Measurements from ENCODE around the gene PCYT1B. TPM values are rescaled to one million over a fixed set of nuclear protein-coding genes. Genes with fewer than 3 reads are reported as not detected.

The PCYT1B gene
- total RNA-seq, 1 experiment from 2014 or later, result 7.2 TPM

- Histone ChIP-seq H3K9me3 (replicated peaks) (no peaks in the 10 kb centered on the region), H3K4me3 (no peak overlapping the region), H3K27ac (no peak overlapping the region), H3K27me3 (no peaks in the 10 kb centered on the region), H3K4me1 (peaks cover 5% of the 10 kb centered on the region; the same call in 1 of the 2 replicates), H3K36me3 (no peaks in the 10 kb centered on the region; the same call in 1 of the 2 replicates)
- no peak for DNase-seq
These were observed 121.7 kb downstream of the PCYT1B start for GRCh38 chrX:24525455-24525854.

DNA sequence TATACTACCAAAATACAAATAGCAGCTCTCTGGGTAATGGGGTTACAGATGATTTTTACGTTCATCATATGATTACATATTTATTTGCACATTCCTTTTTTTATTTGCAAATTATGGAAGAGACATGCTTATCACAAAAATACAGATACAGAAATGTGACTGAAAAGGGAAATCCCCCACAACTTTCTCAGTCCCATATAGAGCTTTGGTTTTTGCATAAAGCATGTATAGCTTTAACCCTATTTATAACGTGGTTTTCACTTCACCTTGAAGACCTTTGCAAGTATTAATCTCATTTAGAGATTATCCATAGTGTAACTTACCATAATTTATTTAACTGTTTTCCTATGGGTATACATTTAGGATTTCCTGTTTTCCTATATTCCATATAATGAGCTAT lies 126.7 kb downstream of the PCYT1B start:
- Histone ChIP-seq H3K36me3 (no peaks in the 10 kb centered on the region), H3K9me3 (replicated peaks) (no peaks in the 10 kb centered on the region), H3K4me3 (no peak overlapping the region)

GRCh38 chrX:24515447-24515846 lies 131.7 kb downstream of the PCYT1B start:
- Histone ChIP-seq H3K36me3 (no peaks in the 10 kb centered on the region), H3K4me3 (no peak overlapping the region), H3K4me1 (no peaks in the 10 kb centered on the region), H3K27ac (no peak overlapping the region), H3K27me3 (no peaks in the 10 kb centered on the region), H3K9me3 (replicated peaks) (no peaks in the 10 kb centered on the region)
- peak in 1 of 2 experiments; percentile 22 for DNase-seq

More for the DNA sequence above, 126.7 kb downstream of the PCYT1B start:
- H3K27me3 ChIP-seq, result no peaks in the 10 kb centered on the region
- no peaks in the 10 kb centered on the region for H3K4me1 ChIP-seq
- no peak for DNase-seq
- no peak overlapping the region for H3K27ac ChIP-seq

DNA sequence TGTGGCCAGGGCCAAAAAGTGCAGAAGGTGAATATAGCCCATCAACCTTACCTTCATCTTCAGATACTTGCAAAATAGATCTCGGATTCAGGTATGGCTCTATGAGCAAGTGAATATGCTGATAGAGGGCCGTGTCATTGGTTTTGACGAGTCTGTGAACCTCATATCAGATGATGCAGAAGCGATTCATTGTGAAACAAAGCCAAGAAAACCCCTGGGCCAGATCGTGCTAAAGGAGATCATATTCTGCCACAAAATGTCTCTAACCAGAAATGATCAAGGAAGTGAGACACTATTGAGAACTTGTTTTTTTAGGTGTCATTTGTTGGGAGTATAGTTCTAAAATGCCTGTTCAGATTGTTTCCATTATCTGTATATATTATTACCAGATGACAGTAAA lies 133.7 kb downstream of the PCYT1B start:
- no peaks in the 10 kb centered on the region for H3K9me3 ChIP-seq (replicated peaks)
- DNase-seq, result no peak

GRCh38 chrX:24508375-24508774 lies 138.8 kb downstream of the PCYT1B start:
- Histone ChIP-seq H3K36me3 (no peaks in the 10 kb centered on the region), H3K27ac (no peak overlapping the region), H3K4me1 (no peaks in the 10 kb centered on the region), H3K4me3 (no peak overlapping the region), H3K9me3 (replicated peaks) (no peaks in the 10 kb centered on the region), H3K27me3 (no peaks in the 10 kb centered on the region)
- DNase-seq, result no peak

More for the DNA sequence above, 133.7 kb downstream of the PCYT1B start:
- H3K36me3 ChIP-seq, result no peaks in the 10 kb centered on the region
- H3K27me3 ChIP-seq, result no peaks in the 10 kb centered on the region
- no peak overlapping the region for H3K4me3 ChIP-seq
- no peaks in the 10 kb centered on the region for H3K4me1 ChIP-seq
- H3K27ac ChIP-seq, result no peak overlapping the region

Other genes with a start within 250 kb of the PCYT1B start
- gene PDK3, start 182.1 kb downstream of the PCYT1B start, total RNA-seq (2014; rRNA removed; shearing (Covaris generic)), result 22.1 and 23.0 TPM in 2 replicates
- gene POLA1, start 46.6 kb upstream of the PCYT1B start, total RNA-seq (2014; rRNA removed; shearing (Covaris generic)), result 58.0 and 61.2 TPM in 2 replicates